Activated CD4-positive, alpha-beta T cell treated with anti-CD3 and anti-CD28 coated beads, Interleukin-2, amount 10 ng/mL, durations not matched to agents 24 days and 14 days (primary cell): ENCODE results near the gene ARMC9. TPM values are rescaled to one million over a fixed set of nuclear protein-coding genes. Genes with fewer than 3 reads are reported as not detected.

Source experiments
- DNase-seq: peaks from one replicate; pipeline ENCODE4 v3.0.0; 2022
- H3K27ac Mint-ChIP-seq: one replicate; pipeline ENCODE4 v1.8.0; 2022; ENCODE audit warnings: mild to moderate bottlenecking, mixed read lengths
- H3K27me3 Mint-ChIP-seq: one replicate; pipeline ENCODE4 v1.8.0; 2022; ENCODE audit warnings: mixed read lengths
- H3K36me3 Mint-ChIP-seq: one replicate; pipeline ENCODE4 v1.8.0; 2022; ENCODE audit warnings: low read depth, mild to moderate bottlenecking, mixed read lengths
- H3K4me1 Mint-ChIP-seq: one replicate; pipeline ENCODE4 v1.8.0; 2021; ENCODE audit warnings: mixed read lengths
- H3K4me3 Mint-ChIP-seq: one replicate; pipeline ENCODE4 v1.8.0; 2022; ENCODE audit warnings: mild to moderate bottlenecking, moderate library complexity, mixed read lengths
- H3K9me3 Mint-ChIP-seq: one replicate; pipeline ENCODE4 v1.8.0; 2021; ENCODE audit warnings: mixed read lengths
- intact Hi-C: fragments of 100-400 bp; cut with micrococcal nuclease; formaldehyde crosslinking; loops from one replicate; pipeline ENCODE4 v1.15.1; 2023
- total RNA-seq: library from RNA; stranded (reverse); gene quantifications from 2 replicates; pipeline ENCODE4 v1.2.3, GENCODE V29; 2022

The ARMC9 gene
- total RNA-seq, 1 donor from 2014 or later, result 5.9 TPM

GRCh38 chr2:231413921-231414476 lies 215.6 kb downstream of the ARMC9 start:
- Mint-ChIP-seq H3K36me3 (peaks cover 2% of the 10 kb centered on the region), H3K4me1 (peaks cover 2% of the 10 kb centered on the region), H3K27me3 (peaks cover 46% of the 10 kb centered on the region), H3K9me3 (peaks cover 3% of the 10 kb centered on the region), H3K4me3 (no peak overlapping the region), H3K27ac (no peak overlapping the region)
- DNase-seq, result no peak
- intact Hi-C loops, result loop anchor here (5.0 kb wide), 1 partner anchor 187 kb away; no protein-coding TSS in a partner anchor

- Mint-ChIP-seq H3K4me3 (no peak overlapping the region), H3K4me1 (peaks cover 2% of the 10 kb centered on the region), H3K27ac (no peak overlapping the region), H3K36me3 (peaks cover 2% of the 10 kb centered on the region), H3K9me3 (peaks cover 3% of the 10 kb centered on the region), H3K27me3 (peaks cover 44% of the 10 kb centered on the region)
- intact Hi-C loops, result no loop called here
- DNase-seq, result no peak
These were observed 216.6 kb downstream of the ARMC9 start for GRCh38 chr2:231415029-231415428.

- Mint-ChIP-seq H3K4me1 (peaks cover 2% of the 10 kb centered on the region), H3K27me3 (peaks cover 19% of the 10 kb centered on the region), H3K36me3 (no peaks in the 10 kb centered on the region), H3K9me3 (no peaks in the 10 kb centered on the region), H3K4me3 (no peak overlapping the region), H3K27ac (no peak overlapping the region)
- no peak for DNase-seq
- intact Hi-C loops, result no loop called here
These were observed 220.6 kb downstream of the ARMC9 start for GRCh38 chr2:231418820-231419640.

GRCh38 chr2:231421051-231421580 lies 222.7 kb downstream of the ARMC9 start:
- Mint-ChIP-seq H3K27me3 (peaks cover 6% of the 10 kb centered on the region), H3K4me1 (peaks cover 6% of the 10 kb centered on the region), H3K36me3 (no peaks in the 10 kb centered on the region), H3K4me3 (no peak overlapping the region), H3K9me3 (no peaks in the 10 kb centered on the region), H3K27ac (no peak overlapping the region)
- no peak for DNase-seq
- intact Hi-C loops, result no loop called here

- H3K36me3 Mint-ChIP-seq, result no peaks in the 10 kb centered on the region
These were observed 223.6 kb downstream of the ARMC9 start for GRCh38 chr2:231422056-231422455.

GRCh38 chr2:231423176-231423575 lies 224.7 kb downstream of the ARMC9 start:
- H3K9me3 Mint-ChIP-seq, result no peaks in the 10 kb centered on the region
- no peak overlapping the region for H3K27ac Mint-ChIP-seq
- H3K36me3 Mint-ChIP-seq, result no peaks in the 10 kb centered on the region
- H3K4me1 Mint-ChIP-seq, result peaks cover 7% of the 10 kb centered on the region
- no peak overlapping the region for H3K4me3 Mint-ChIP-seq
- H3K27me3 Mint-ChIP-seq, result no peaks in the 10 kb centered on the region
- intact Hi-C loops, result no loop called here
- no peak for DNase-seq

More at GRCh38 chr2:231422056-231422455, 223.6 kb downstream of the ARMC9 start:
- H3K4me3 Mint-ChIP-seq, result no peak overlapping the region
- peaks cover 7% of the 10 kb centered on the region for H3K4me1 Mint-ChIP-seq
- H3K27ac Mint-ChIP-seq, result no peak overlapping the region
- H3K9me3 Mint-ChIP-seq, result no peaks in the 10 kb centered on the region
- DNase-seq, result no peak
- peaks cover 5% of the 10 kb centered on the region for H3K27me3 Mint-ChIP-seq
- intact Hi-C loops, result no loop called here

Other genes starting within 250 kb of the ARMC9 start
- gene SPATA3, start 202.5 kb upstream of the ARMC9 start, total RNA-seq, result not detected in 2 replicates
- gene C2orf72, start 161.1 kb upstream of the ARMC9 start, total RNA-seq, result 0.63 and 0.66 TPM in 2 replicates
- gene PSMD1, start 141.8 kb upstream of the ARMC9 start, total RNA-seq, result 200 and 203 TPM in 2 replicates
- 0.09 TPM in 1 of 2 replicates, not detected in the other for gene HTR2B, start 73.6 kb upstream of the ARMC9 start, total RNA-seq
- not detected in 2 replicates for gene B3GNT7, start 197.1 kb downstream of the ARMC9 start, total RNA-seq